A549 treated with dexamethasone at 1 μM for 4 hours (cell line): ENCODE measurements around the gene SPOUT1. TPM values are rescaled to one million over a fixed set of nuclear protein-coding genes. Genes with fewer than 3 reads are reported as not detected.

Experiments used
- total RNA-seq: library from RNA; stranded (reverse); fragments of 200-300 nt; extraction: Qiagen RNA extraction; gene quantifications from 5 replicates; pipeline ENCODE4 v1.2.3, GENCODE V29; 2022

SPOUT1 gene
- 22.5 to 44.6 TPM (median 40.4 TPM) in 5 replicates for total RNA-seq

GRCh38 chr9:128829477-128830251, at the start of gene SPOUT1:
Gene SPOUT1 (minus strand): TSS chr9:128829794. CDS start chr9:128829780, 14 bp downstream.

GRCh38 chr9:128818099-128818838, 11.3 kb downstream of the SPOUT1 start, which contains the start of gene ENDOG:
Gene ENDOG (plus strand): TSS chr9:128818500. CDS start chr9:128818685, 185 bp downstream.

GRCh38 chr9:128786681-128787601, 42.7 kb downstream of the SPOUT1 start, which contains the start of gene TBC1D13:
Gene TBC1D13 (plus strand): TSS chr9:128787253. CDS start chr9:128787354, 101 bp downstream.

GRCh38 chr9:128771745-128772519, 57.7 kb downstream of the SPOUT1 start, which contains the start of gene ZER1:
Gene ZER1 (minus strand): TSS chr9:128771927. CDS start chr9:128755565, 16,362 bp downstream.

Other genes with a start within 250 kb of the SPOUT1 start
- gene DYNC2I2, start 172.9 kb downstream of the SPOUT1 start, total RNA-seq = 88.8 to 134 TPM (median 124 TPM) in 5 replicates
- 438 to 515 TPM (median 467 TPM) in 5 replicates for gene SET, start 140.6 kb downstream of the SPOUT1 start, total RNA-seq
- gene PKN3, start 127.3 kb downstream of the SPOUT1 start, total RNA-seq = 10.5 to 17.4 TPM (median 16.2 TPM) in 5 replicates
- gene ZDHHC12, start 105.7 kb downstream of the SPOUT1 start, total RNA-seq = 64.0 to 91.6 TPM (median 87.9 TPM) in 5 replicates
- 10.6 to 17.9 TPM (median 16.1 TPM) in 5 replicates for gene ZER1, start 57.9 kb downstream of the SPOUT1 start, total RNA-seq
- 17.1 to 22.4 TPM (median 20.5 TPM) in 5 replicates for gene TBC1D13, start 42.5 kb downstream of the SPOUT1 start, total RNA-seq
- gene ENDOG, start 11.3 kb downstream of the SPOUT1 start, total RNA-seq = 20.9 to 30.3 TPM (median 29.1 TPM) in 5 replicates
- 9.7 to 14.2 TPM (median 12.5 TPM) in 5 replicates for gene KYAT1, start 52.2 kb upstream of the SPOUT1 start, total RNA-seq
- gene LRRC8A, start 52.3 kb upstream of the SPOUT1 start, total RNA-seq = 112 to 180 TPM (median 179 TPM) in 5 replicates
- gene PHYHD1, start 91.2 kb upstream of the SPOUT1 start, total RNA-seq = 0.08 to 0.42 TPM (median 0.38 TPM) in 5 replicates
- gene DOLK, start 117.8 kb upstream of the SPOUT1 start, total RNA-seq = 32.2 to 47.1 TPM (median 42.5 TPM) in 5 replicates
- 31.2 to 48.0 TPM (median 46.4 TPM) in 5 replicates for gene NUP188, start 117.9 kb upstream of the SPOUT1 start, total RNA-seq
- 31.2 to 47.2 TPM (median 44.8 TPM) in 5 replicates for gene SH3GLB2, start 198.5 kb upstream of the SPOUT1 start, total RNA-seq
- 13.0 to 14.1 TPM (median 13.6 TPM) in 5 replicates for gene MIGA2, start 206.8 kb upstream of the SPOUT1 start, total RNA-seq